Uterus (tissue), 2 donors: ENCODE data around the gene CDC42EP1.

Source experiments
- CTCF ChIP-seq, 4 experiments: fragments of 200-600 bp in 2 of 4; fragments of 450-650 bp in 2 of 4; sonication (generic) in 2 of 4; IDR thresholded peaks; one replicate each; pipeline ENCODE4 v1.5.1; 2016 to 2019; ENCODE audit warnings: antibody characterized with exemption in 4 of 4, mild to moderate bottlenecking in 2 of 4, moderate library complexity in 1 of 4
- POLR2A ChIP-seq, 2 donors: fragments of 450-650 bp; IDR thresholded peaks; one replicate each; pipeline ENCODE4 v1.6.1; 2016; ENCODE audit warnings: antibody characterized with exemption in 2 of 2, mild to moderate bottlenecking in 1 of 2, moderate library complexity in 1 of 2

GRCh38 chr22:37547251-37547741 is 13.0 kb upstream of the CDC42EP1 start:
- no peak for TF ChIP-seq POLR2A (IDR thresholded peaks at IDR 0.05)
- TF ChIP-seq CTCF (IDR thresholded peaks at IDR 0.05): no peak
